Naive thymus-derived CD8-positive, alpha-beta T cell (primary cell): ENCODE results near the gene STAP2. TPM values are rescaled to one million over a fixed set of nuclear protein-coding genes. Genes with fewer than 3 reads are reported as not detected.
"Not testable (repeated sequence)": the region's sequence is repeated elsewhere in the genome, so short reads cannot be mapped to it uniquely, and the experiment has no call there.

Experiments
- ATAC-seq, 2 donors: fragments of 150-1000 bp; cut with Tn5 transposase in 1 of 2; sonication (Bioruptor Pico), chemical (Tn5 transposase) in 1 of 2; 1 replicate in 1 of 2; 2 replicates in 1 of 2; pipeline ENCODE4 v1.10.0; 2021; ENCODE audit warnings: mild to moderate bottlenecking in 2 of 2, moderate library complexity in 2 of 2
- POLR2A ChIA-PET: fragments of 350-600 bp; sonication (Branson Sonifier 250); formaldehyde crosslinking; loops from one replicate; lab custom pipeline; 2021; ENCODE audit warnings: antibody characterized with exemption; lab: Charles Lee
- DNase-seq, 10 donors: peaks; one replicate each; pipeline versions ENCODE4 v3.0.0 to v3.0.0-alpha.2; 2020 to 2022
- H3K27ac Mint-ChIP-seq, 10 donors: one replicate each; pipeline ENCODE4 v1.8.0; 2020 to 2022; ENCODE audit warnings: mild to moderate bottlenecking in 10 of 10, mixed read lengths in 10 of 10, moderate library complexity in 4 of 10, inconsistent platforms in 1 of 10
- H3K27me3 Mint-ChIP-seq, 5 donors: one replicate each; pipeline ENCODE4 v1.8.0; 2021 to 2022; ENCODE audit warnings: mixed read lengths in 5 of 5
- H3K36me3 Mint-ChIP-seq, 3 donors: one replicate each; pipeline ENCODE4 v1.8.0; 2020 to 2022; ENCODE audit warnings: mixed read lengths in 3 of 3, mild to moderate bottlenecking in 2 of 3, inconsistent platforms in 1 of 3
- H3K4me1 Mint-ChIP-seq, 4 donors: one replicate each; pipeline ENCODE4 v1.8.0; 2021 to 2022; ENCODE audit warnings: mixed read lengths in 4 of 4
- H3K4me3 Mint-ChIP-seq, 10 donors: one replicate each; pipeline ENCODE4 v1.8.0; 2020 to 2022; ENCODE audit warnings: mild to moderate bottlenecking in 10 of 10, mixed read lengths in 10 of 10, moderate library complexity in 6 of 10, inconsistent platforms in 1 of 10
- H3K9me3 Mint-ChIP-seq, 9 donors: one replicate each; pipeline ENCODE4 v1.8.0; 2020 to 2022; ENCODE audit warnings: mixed read lengths in 9 of 9, mild to moderate bottlenecking in 3 of 9, inconsistent platforms in 1 of 9, moderate library complexity in 1 of 9
- polyA plus RNA-seq, 3 donors: library from polyadenylated mRNA; unstranded; fragments of 300-500 nt; fragmentation: Illumina TruSeq; gene quantifications; one replicate each; pipeline ENCODE4 v1.2.3, GENCODE V29; 2021
- total RNA-seq, 8 experiments: library from RNA in 2 of 8; stranded (reverse) in 2 of 8; gene quantifications; one replicate each; pipeline ENCODE4 v1.2.3 and lab custom pipeline; 2021 to 2026

STAP2 gene
- total and polyA plus RNA-seq, 5 experiments from 2014 or later, result 1.3 to 2.6 (median 1.5) TPM

- Mint-ChIP-seq H3K9me3 (no peaks in the 10 kb centered on the region), H3K4me3 (no peak overlapping the region), H3K4me1 (peaks cover 5 to 16% (median 7%) of the 10 kb centered on the region in 4 donors), H3K27ac (peak overlapping the region in 4 of 10 donors; percentile 32 to 61 (median 50)), H3K27me3 (no peaks in the 10 kb centered on the region), H3K36me3 (peaks cover 0 to 22% (median 3%) of the 10 kb centered on the region in 3 donors)
- POLR2A ChIA-PET, result no interaction called here
- ATAC-seq (no peak), DNase-seq (no peak)
Measured at GRCh38 chr19:4350111-4350510, 11.5 kb upstream of the STAP2 start.

GRCh38 chr19:4349225-4349624 lies 10.6 kb upstream of the STAP2 start:
- DNase-seq, H3K27me3 Mint-ChIP-seq: not testable (repeated sequence)

GRCh38 chr19:4347521-4347920 lies 8.9 kb upstream of the STAP2 start:
- H3K27me3 Mint-ChIP-seq, result peaks cover 0 to 2% (median 0%) of the 10 kb centered on the region in 5 donors
- DNase-seq, result no peak
- POLR2A ChIA-PET, result interaction anchor here (0.5 to 1.0 kb wide), 2 partner anchors 10 to 47 kb away, joined by 4 read pairs; no protein-coding TSS in a partner anchor
- H3K36me3 Mint-ChIP-seq, result peaks cover 0 to 22% (median 3%) of the 10 kb centered on the region in 3 donors
- H3K4me3 Mint-ChIP-seq, result peak overlapping the region in 1 of 10 donors; percentile 45
- H3K4me1 Mint-ChIP-seq, result peaks cover 6 to 28% (median 15%) of the 10 kb centered on the region in 4 donors
- no peak for ATAC-seq
- H3K27ac Mint-ChIP-seq, result no peak overlapping the region
- H3K9me3 Mint-ChIP-seq, result no peaks in the 10 kb centered on the region

More at GRCh38 chr19:4349225-4349624, 10.6 kb upstream of the STAP2 start:
- Mint-ChIP-seq H3K27ac (peak overlapping the region in 1 of 10 donors; percentile 57), H3K4me1 (peaks cover 5 to 18% (median 8%) of the 10 kb centered on the region in 4 donors), H3K36me3 (peaks cover 0 to 22% (median 3%) of the 10 kb centered on the region in 3 donors)
- ATAC-seq, H3K4me3 Mint-ChIP-seq, POLR2A ChIA-PET, H3K9me3 Mint-ChIP-seq: not testable (repeated sequence)

GRCh38 chr19:4346020-4346383 lies 7.4 kb upstream of the STAP2 start:
- Mint-ChIP-seq H3K27ac (peak overlapping the region in 2 of 10 donors; percentile 68 to 83), H3K9me3 (no peaks in the 10 kb centered on the region), H3K4me1 (peaks cover 8 to 33% (median 21%) of the 10 kb centered on the region in 4 donors), H3K4me3 (peak overlapping the region in 3 of 10 donors; percentile 26 to 56 (median 45)), H3K27me3 (peaks cover 0 to 2% (median 0%) of the 10 kb centered on the region in 5 donors), H3K36me3 (peaks cover 0 to 22% (median 3%) of the 10 kb centered on the region in 3 donors)
- ATAC-seq, result no peak
- POLR2A ChIA-PET, result no interaction called here
- DNase-seq, result no peak

- Mint-ChIP-seq H3K4me3 (peak overlapping the region in 9 of 10 donors; percentile 28 to 67 (median 56)), H3K9me3 (no peaks in the 10 kb centered on the region), H3K36me3 (peaks cover 0 to 22% (median 3%) of the 10 kb centered on the region in 3 donors), H3K27me3 (peaks cover 0 to 2% (median 0%) of the 10 kb centered on the region in 5 donors), H3K4me1 (peaks cover 8 to 33% (median 21%) of the 10 kb centered on the region in 4 donors), H3K27ac (peak overlapping the region in 4 of 10 donors; percentile 8 to 83 (median 54))
- DNase-seq (peak in 1 of 10 donors; percentile 57), ATAC-seq (no peak)
- POLR2A ChIA-PET, result interaction anchor here (3.4 to 4.3 kb wide), 3 partner anchors 17 to 56 kb away, joined by 18 to 34 read pairs (median 30); partner anchors contain the start of genes CHAF1A, FSD1, SH3GL1 and TMIGD2
Measured at GRCh38 chr19:4345342-4346019, 6.9 kb upstream of the STAP2 start.

GRCh38 chr19:4343370-4344307 lies 5.0 kb upstream of the STAP2 start, which contains the start of gene MPND:
Gene MPND, plus strand, starts transcription at chr19:4343562. Its CDS starts 32 bp downstream, at chr19:4343594.
- Mint-ChIP-seq H3K4me3 (peak within 1 kb of the TSS; percentile 84 to 95 (median 92)), H3K27ac (peak within 1 kb of the TSS; percentile 60 to 97 (median 93)), H3K4me1 (peaks cover 13 to 36% (median 30%) of the 10 kb centered on the region in 4 donors), H3K27me3 (peaks cover 0 to 2% (median 0%) of the 10 kb centered on the region in 5 donors), H3K36me3 (peaks cover 0 to 20% (median 3%) of the 10 kb centered on the region in 3 donors), H3K9me3 (no peaks in the 10 kb centered on the region)
- DNase-seq (peak in 9 of 10 donors; percentile 85 to 96 (median 93)), ATAC-seq (peak; percentile 72 to 74)
- POLR2A ChIA-PET, result interaction anchor here (0.5 to 4.3 kb wide), 29 partner anchors 9 to 1068 kb away, joined by 3 to 34 read pairs (median 5); partner anchors contain the start of genes CHAF1A, EEF2, FSD1 and HDGFL2

GRCh38 chr19:4342615-4343369 lies 4.2 kb upstream of the STAP2 start:
- H3K36me3 Mint-ChIP-seq, result peaks cover 0 to 15% (median 3%) of the 10 kb centered on the region in 3 donors
- peak; percentile 78 to 97 (median 93) for DNase-seq
- POLR2A ChIA-PET, result interaction anchor here (0.5 to 4.3 kb wide), 29 partner anchors 10 to 1067 kb away, joined by 3 to 34 read pairs (median 5); partner anchors contain the start of genes CHAF1A, EEF2, FSD1 and HDGFL2
- H3K9me3 Mint-ChIP-seq, result no peaks in the 10 kb centered on the region
- peak; percentile 82 to 84 for ATAC-seq
- H3K4me1 Mint-ChIP-seq, result peaks cover 19 to 42% (median 37%) of the 10 kb centered on the region in 4 donors
- H3K27me3 Mint-ChIP-seq, result peaks cover 0 to 2% (median 0%) of the 10 kb centered on the region in 5 donors
- peak overlapping the region; percentile 60 to 97 (median 93) for H3K27ac Mint-ChIP-seq
- H3K4me3 Mint-ChIP-seq, result peak overlapping the region; percentile 84 to 95 (median 92)

GRCh38 chr19:4342314-4342614 lies 3.6 kb upstream of the STAP2 start:
- ATAC-seq, result no peak
- Mint-ChIP-seq H3K9me3 (no peaks in the 10 kb centered on the region), H3K27me3 (peaks cover 0 to 2% (median 0%) of the 10 kb centered on the region in 5 donors), H3K4me1 (peaks cover 20 to 39% (median 38%) of the 10 kb centered on the region in 4 donors), H3K4me3 (peak overlapping the region; percentile 84 to 95 (median 92)), H3K27ac (peak overlapping the region; percentile 60 to 97 (median 93)), H3K36me3 (peaks cover 0 to 14% (median 3%) of the 10 kb centered on the region in 3 donors)
- peak in 1 of 10 donors; percentile 63 for DNase-seq
- POLR2A ChIA-PET, result interaction anchor here (0.5 to 4.3 kb wide), 22 partner anchors 9 to 821 kb away, joined by 3 to 34 read pairs (median 6); partner anchors contain the start of genes CHAF1A, FSD1, HDGFL2 and SH3GL1

GRCh38 chr19:4337906-4338440 lies 654 bp downstream of the STAP2 start:
- Mint-ChIP-seq H3K36me3 (peaks cover 0 to 2% (median 0%) of the 10 kb centered on the region in 3 donors), H3K4me3 (peak overlapping the region; percentile 82 to 95 (median 87)), H3K27me3 (peaks cover 0 to 2% (median 0%) of the 10 kb centered on the region in 5 donors), H3K9me3 (peaks cover 0 to 18% (median 0%) of the 10 kb centered on the region in 9 donors), H3K4me1 (peaks cover 23 to 33% (median 27%) of the 10 kb centered on the region in 4 donors), H3K27ac (peak overlapping the region; percentile 68 to 97 (median 92))
- POLR2A ChIA-PET, result interaction anchor here (0.7 to 1.5 kb wide), 3 partner anchors 10 to 15 kb away, joined by 4 to 6 read pairs (median 4); no protein-coding TSS in a partner anchor
- ATAC-seq, result no peak
- peak in 1 of 10 donors; percentile 26 for DNase-seq

- Mint-ChIP-seq H3K4me1 (peaks cover 13 to 23% (median 21%) of the 10 kb centered on the region in 4 donors), H3K27ac (peak overlapping the region in 4 of 10 donors; percentile 2 to 91 (median 23)), H3K4me3 (no peak overlapping the region), H3K27me3 (no peaks in the 10 kb centered on the region), H3K36me3 (peaks cover 0 to 2% (median 0%) of the 10 kb centered on the region in 3 donors), H3K9me3 (peaks cover 0 to 18% (median 0%) of the 10 kb centered on the region in 9 donors)
- POLR2A ChIA-PET, result no interaction called here
- DNase-seq (no peak), ATAC-seq (no peak)
Measured at GRCh38 chr19:4334929-4335570, 3.6 kb downstream of the STAP2 start.
